Nephron progenitor cell (in vitro differentiated cells): Measurements from ENCODE around the gene TEX30.

Experiments used
- DNase-seq: peaks from one replicate; pipeline ENCODE4 v3.0.0; 2021
- H3K27ac Mint-ChIP-seq: 2 replicates; pipeline ENCODE4 v1.8.0; 2021; ENCODE audit warnings: mild to moderate bottlenecking, moderate library complexity, mixed read lengths
- H3K27me3 Mint-ChIP-seq: 2 replicates; pipeline ENCODE4 v1.8.0; 2021; ENCODE audit warnings: mild to moderate bottlenecking, low read depth, mixed read lengths; ENCODE audit not compliant: poor library complexity
- H3K36me3 Mint-ChIP-seq: 2 replicates; pipeline ENCODE4 v1.8.0; 2021; ENCODE audit warnings: low read depth, mixed read lengths
- H3K4me1 Mint-ChIP-seq: 2 replicates; pipeline ENCODE4 v1.8.0; 2021; ENCODE audit warnings: mixed read lengths
- H3K4me3 Mint-ChIP-seq: 2 replicates; pipeline ENCODE4 v1.8.0; 2021; ENCODE audit warnings: mild to moderate bottlenecking, moderate library complexity, mixed read lengths
- H3K9me3 Mint-ChIP-seq: 2 replicates; pipeline ENCODE4 v1.8.0; 2021; ENCODE audit warnings: mild to moderate bottlenecking, moderate library complexity, mixed read lengths
- TF ChIP-seq, protein P1 (sequence below): fragments of 200-600 bp; sonication (generic); IDR thresholded peaks from 2 replicates; pipeline ENCODE4 v1.5.0; 2021; ENCODE audit warnings: antibody characterized with exemption

The TEX30 gene

DNA sequence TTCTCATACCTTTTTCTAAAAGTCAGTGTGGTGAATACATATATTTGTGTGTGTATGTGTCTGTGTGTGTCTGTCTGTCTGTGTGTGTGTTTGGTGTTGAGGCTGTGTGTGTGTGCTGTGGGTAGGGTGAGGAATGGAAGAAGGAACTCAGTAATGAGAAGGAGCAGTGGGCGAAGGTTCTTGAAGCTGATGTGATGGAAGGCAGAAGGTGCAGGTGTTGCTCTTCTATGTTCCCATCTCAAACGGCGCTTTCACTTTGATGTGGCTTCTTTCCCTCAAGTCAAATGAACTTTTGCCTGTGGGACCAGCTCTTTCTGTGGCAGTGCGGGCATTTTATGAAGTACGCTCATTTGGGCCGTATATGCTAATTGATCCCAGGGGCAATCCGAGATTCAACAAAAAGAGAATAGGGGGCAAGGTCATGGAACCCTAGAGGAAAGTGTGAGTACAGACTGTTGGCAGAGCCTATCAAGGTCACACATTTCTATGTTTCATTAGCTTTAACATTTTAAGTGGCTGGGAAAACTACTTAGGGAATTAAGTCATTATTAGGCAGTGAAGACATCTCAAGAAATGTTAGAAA, 40.5 kb upstream of the TEX30 start:
- DNase-seq, result no peak
- Mint-ChIP-seq H3K4me1 (no peaks in the 10 kb centered on the region), H3K36me3 (peaks cover 55% of the 10 kb centered on the region), H3K4me3 (no peak overlapping the region), H3K9me3 (peaks cover 29% of the 10 kb centered on the region), H3K27me3 (peaks cover 2% of the 10 kb centered on the region), H3K27ac (peak overlapping the region; percentile 1)
- TF ChIP-seq, protein P1, sequence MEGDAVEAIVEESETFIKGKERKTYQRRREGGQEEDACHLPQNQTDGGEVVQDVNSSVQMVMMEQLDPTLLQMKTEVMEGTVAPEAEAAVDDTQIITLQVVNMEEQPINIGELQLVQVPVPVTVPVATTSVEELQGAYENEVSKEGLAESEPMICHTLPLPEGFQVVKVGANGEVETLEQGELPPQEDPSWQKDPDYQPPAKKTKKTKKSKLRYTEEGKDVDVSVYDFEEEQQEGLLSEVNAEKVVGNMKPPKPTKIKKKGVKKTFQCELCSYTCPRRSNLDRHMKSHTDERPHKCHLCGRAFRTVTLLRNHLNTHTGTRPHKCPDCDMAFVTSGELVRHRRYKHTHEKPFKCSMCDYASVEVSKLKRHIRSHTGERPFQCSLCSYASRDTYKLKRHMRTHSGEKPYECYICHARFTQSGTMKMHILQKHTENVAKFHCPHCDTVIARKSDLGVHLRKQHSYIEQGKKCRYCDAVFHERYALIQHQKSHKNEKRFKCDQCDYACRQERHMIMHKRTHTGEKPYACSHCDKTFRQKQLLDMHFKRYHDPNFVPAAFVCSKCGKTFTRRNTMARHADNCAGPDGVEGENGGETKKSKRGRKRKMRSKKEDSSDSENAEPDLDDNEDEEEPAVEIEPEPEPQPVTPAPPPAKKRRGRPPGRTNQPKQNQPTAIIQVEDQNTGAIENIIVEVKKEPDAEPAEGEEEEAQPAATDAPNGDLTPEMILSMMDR, result no peak

DNA sequence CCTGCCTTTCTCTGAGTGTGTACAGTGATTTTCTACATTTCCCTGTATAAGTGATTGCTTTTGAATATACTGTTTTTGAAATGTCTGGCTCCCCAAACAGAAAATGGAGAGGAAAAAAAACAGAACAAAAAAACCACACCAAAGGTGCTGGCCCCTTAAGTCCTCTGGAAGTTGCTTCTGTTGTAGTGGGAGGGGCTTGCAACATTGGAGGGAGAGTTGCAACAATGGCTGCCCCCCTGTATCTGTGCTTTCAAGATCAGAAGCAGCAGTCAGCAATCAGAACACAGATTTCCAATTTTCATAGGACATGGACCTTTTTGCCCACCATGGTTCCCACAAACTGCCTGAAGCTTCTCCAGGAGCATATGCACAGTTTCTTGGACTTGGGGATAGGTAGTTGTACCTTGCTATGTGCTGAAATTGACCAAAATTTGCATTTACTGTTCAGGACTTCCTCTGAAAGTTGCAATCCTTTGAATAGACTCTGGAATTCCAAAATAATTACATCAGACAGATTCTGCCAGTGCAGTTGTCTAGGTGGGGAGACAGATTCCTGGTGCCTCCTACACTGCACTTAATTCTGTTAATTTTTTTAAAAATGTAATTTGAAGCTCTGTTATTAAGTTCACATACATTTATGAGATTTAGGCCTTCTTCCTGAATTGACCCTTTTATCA, 39.2 kb upstream of the TEX30 start:
- peaks cover 2% of the 10 kb centered on the region for H3K27me3 Mint-ChIP-seq
- TF ChIP-seq, protein P1, result no peak
- peaks cover 61% of the 10 kb centered on the region for H3K36me3 Mint-ChIP-seq
- H3K4me1 Mint-ChIP-seq, result no peaks in the 10 kb centered on the region
- DNase-seq, result no peak
- H3K4me3 Mint-ChIP-seq, result no peak overlapping the region
- H3K27ac Mint-ChIP-seq, result no peak overlapping the region
- H3K9me3 Mint-ChIP-seq, result peaks cover 34% of the 10 kb centered on the region

DNA sequence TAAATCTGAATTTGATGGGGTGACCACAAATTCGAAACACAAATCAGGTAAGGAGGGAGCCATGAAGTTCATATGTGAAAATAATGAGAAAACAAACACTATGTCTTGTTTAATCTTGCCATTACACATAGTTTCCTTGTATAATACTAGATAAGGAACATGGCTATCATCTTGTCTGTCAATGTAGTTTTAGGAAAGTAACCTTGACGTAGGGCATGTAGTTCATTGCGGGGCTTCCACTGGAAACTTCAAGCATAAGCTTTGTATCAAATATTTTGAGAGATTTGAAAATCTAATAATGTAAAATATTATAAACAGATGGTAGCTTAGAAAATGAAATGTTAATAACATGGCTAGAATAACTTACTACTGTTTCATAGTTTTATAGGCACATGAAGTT, 34.1 kb upstream of the TEX30 start:
- TF ChIP-seq, protein P1, result no peak
- Mint-ChIP-seq H3K9me3 (peaks cover 45% of the 10 kb centered on the region), H3K27me3 (no peaks in the 10 kb centered on the region), H3K27ac (no peak overlapping the region), H3K36me3 (peaks cover 77% of the 10 kb centered on the region), H3K4me3 (no peak overlapping the region), H3K4me1 (no peaks in the 10 kb centered on the region)
- DNase-seq, result no peak

- Mint-ChIP-seq H3K27me3 (no peaks in the 10 kb centered on the region), H3K9me3 (peaks cover 28% of the 10 kb centered on the region), H3K27ac (no peak overlapping the region), H3K4me1 (peaks cover 13% of the 10 kb centered on the region), H3K4me3 (no peak overlapping the region), H3K36me3 (peaks cover 58% of the 10 kb centered on the region)
- TF ChIP-seq, protein P1, result no peak
- DNase-seq, result no peak
Measured at GRCh38 chr13:102805680-102806079, 32.1 kb upstream of the TEX30 start.

DNA sequence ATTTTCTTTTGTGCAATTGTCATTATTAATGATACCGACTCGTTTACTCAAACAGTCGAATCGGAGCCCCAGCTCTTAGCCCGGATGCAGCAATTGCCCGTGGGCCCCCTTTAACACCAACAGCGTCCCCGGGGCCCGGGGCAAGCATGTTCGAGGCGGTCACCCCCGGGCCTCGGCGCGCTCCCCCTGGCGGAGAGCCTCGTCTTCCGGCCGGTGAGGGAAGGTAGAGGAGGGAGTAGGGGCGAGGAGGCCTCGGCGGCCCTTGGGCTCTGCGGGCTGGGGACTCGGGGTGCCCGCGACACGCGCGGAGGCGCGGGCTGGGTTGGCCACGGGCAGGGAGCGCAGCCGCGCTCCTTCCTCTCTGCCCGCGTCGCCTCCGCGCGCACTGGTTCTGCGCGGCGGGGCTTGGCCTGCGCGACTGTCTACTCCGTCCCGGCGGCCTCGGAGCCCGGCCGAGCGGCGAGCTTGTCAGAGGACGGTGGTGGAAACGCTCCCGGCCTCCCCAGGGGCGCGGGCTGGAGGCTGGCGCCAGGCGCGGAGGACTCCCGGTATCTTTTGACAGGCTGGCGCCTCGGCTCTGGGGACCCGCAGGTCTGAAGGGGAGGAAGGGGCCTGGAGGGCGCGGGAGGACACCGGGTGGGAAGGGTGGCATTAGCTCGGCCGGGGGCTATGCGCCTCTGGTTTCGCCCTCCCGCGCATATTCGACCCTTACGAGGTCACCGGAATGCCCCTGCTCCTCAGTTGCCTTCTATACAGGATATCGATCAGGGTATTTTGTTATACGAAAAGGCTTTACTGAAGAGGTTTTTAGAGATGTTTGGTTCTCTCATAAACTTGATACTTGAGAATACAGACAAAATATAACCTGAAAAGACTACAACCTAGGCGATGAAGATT, 26.8 kb upstream of the TEX30 start:
- Mint-ChIP-seq H3K4me3 (peak overlapping the region; percentile 97), H3K4me1 (peaks cover 32% of the 10 kb centered on the region), H3K36me3 (peaks cover 19% of the 10 kb centered on the region), H3K9me3 (peaks cover 2% of the 10 kb centered on the region), H3K27me3 (no peaks in the 10 kb centered on the region), H3K27ac (no peak overlapping the region)
- TF ChIP-seq, protein P1, result peak; percentile 70
- DNase-seq, result peak; percentile 84
